Mesendoderm (in vitro differentiated cells): ENCODE data around the gene CORO6.

Experiments
- DNase-seq: peaks from one replicate; pipeline ENCODE4 v3.0.0; 2013
- H2AK5ac ChIP-seq: 2 replicates; pipeline ENCODE4 v1.6.1; 2013; ENCODE audit warnings: low read length, inconsistent platforms
- H2BK120ac ChIP-seq: 2 replicates; pipeline ENCODE4 v1.6.1; 2013; ENCODE audit warnings: low read depth, mild to moderate bottlenecking, low read length, moderate library complexity, mixed read lengths
- H2BK15ac ChIP-seq: replicated peaks from 2 replicates; pipeline ENCODE4 v1.6.1; 2013; ENCODE audit warnings: low read depth, mild to moderate bottlenecking, moderate library complexity
- H2BK5ac ChIP-seq: 2 replicates; pipeline ENCODE4 v1.6.1; 2013; ENCODE audit warnings: low read length, inconsistent platforms
- H3K18ac ChIP-seq: 2 replicates; pipeline ENCODE4 v1.6.1; 2013; ENCODE audit warnings: mild to moderate bottlenecking, low read length, mixed read lengths
- H3K23ac ChIP-seq: one replicate; pipeline ENCODE4 v1.6.1; 2013; ENCODE audit warnings: low read length
- H3K27ac ChIP-seq: 2 replicates; pipeline ENCODE4 v1.5.1; 2013; ENCODE audit warnings: low read depth, mild to moderate bottlenecking, inconsistent platforms, low read length, moderate library complexity
- H3K27me3 ChIP-seq: 2 replicates; pipeline ENCODE4 v1.6.1; 2013; ENCODE audit warnings: low read length, control low read depth, mild to moderate bottlenecking, inconsistent platforms; ENCODE audit not compliant: insufficient read depth, poor library complexity
- H3K36me3 ChIP-seq: 2 replicates; pipeline ENCODE4 v1.6.1; 2013; ENCODE audit warnings: low read length, inconsistent platforms; ENCODE audit not compliant: control insufficient read depth, insufficient read depth
- H3K4ac ChIP-seq: one replicate; pipeline ENCODE4 v1.6.1; 2013; ENCODE audit warnings: low read depth, mild to moderate bottlenecking, low read length, moderate library complexity
- H3K4me1 ChIP-seq: 2 replicates; pipeline ENCODE4 v1.6.1; 2013; ENCODE audit warnings: low read depth, low read length, inconsistent platforms; ENCODE audit not compliant: control insufficient read depth
- H3K4me2 ChIP-seq: 2 replicates; pipeline ENCODE4 v1.6.1; 2013; ENCODE audit warnings: low read length
- H3K4me3 ChIP-seq: 2 replicates; pipeline ENCODE4 v1.5.1; 2013; ENCODE audit warnings: mild to moderate bottlenecking, low read length
- H3K56ac ChIP-seq: one replicate; pipeline ENCODE4 v1.6.1; 2013; ENCODE audit warnings: low read length
- H3K79me1 ChIP-seq: 2 replicates; pipeline ENCODE4 v1.6.1; 2013; ENCODE audit warnings: low read length, inconsistent platforms
- H3K79me2 ChIP-seq: 2 replicates; pipeline ENCODE4 v1.6.1; 2013; ENCODE audit warnings: mild to moderate bottlenecking, low read length; ENCODE audit not compliant: control insufficient read depth, insufficient read depth
- H3K9ac ChIP-seq: 2 replicates; pipeline ENCODE4 v1.6.1; 2013; ENCODE audit warnings: low read length, inconsistent platforms
- H4K5ac ChIP-seq: one replicate; pipeline ENCODE4 v1.6.1; 2013; ENCODE audit warnings: low read length
- H4K8ac ChIP-seq: one replicate; pipeline ENCODE4 v1.6.1; 2013; ENCODE audit warnings: low read depth, mild to moderate bottlenecking, control low read depth, low read length, moderate library complexity
- WGBS: extraction: QIAGEN DNeasy Blood & Tissue Kit; methylation state at CpG from one replicate; pipeline ENCODE4 v1.1.7; 2013; ENCODE audit warnings: low lambda C conversion rate, missing lambda C conversion rate; ENCODE audit not compliant: insufficient coverage; ENCODE audit errors: extremely low coverage; 5-methylcytosine and 5-hydroxymethylcytosine counted together

Gene CORO6

GRCh38 chr17:29615048-29615385 lies 7.7 kb downstream of the CORO6 start:
- no peak overlapping the region for H3K4ac ChIP-seq
- H4K5ac ChIP-seq, result no peak overlapping the region
- DNase-seq, result no peak
- peak overlapping the region; percentile 54 for H3K56ac ChIP-seq
- no peaks in the 10 kb centered on the region for H3K79me1 ChIP-seq
- H3K36me3 ChIP-seq, result no peaks in the 10 kb centered on the region
- no peak overlapping the region for H2BK120ac ChIP-seq
- H4K8ac ChIP-seq, result no peak overlapping the region
- no peak overlapping the region for H3K18ac ChIP-seq
- no peaks in the 10 kb centered on the region for H3K4me1 ChIP-seq
- H3K27me3 ChIP-seq, result peaks cover 8% of the 10 kb centered on the region
- peak overlapping the region; percentile 57 for H3K4me2 ChIP-seq
- no peaks in the 10 kb centered on the region for H3K79me2 ChIP-seq
- no peak overlapping the region for H3K4me3 ChIP-seq
- no peak overlapping the region for H3K27ac ChIP-seq
- peak overlapping the region; percentile 55 for H3K9ac ChIP-seq
- WGBS, result no CpG with 5 or more reads among the region's 15 CpGs
- no peak overlapping the region for H3K23ac ChIP-seq
- no peak overlapping the region for H2AK5ac ChIP-seq
- H2BK15ac ChIP-seq, result no peak overlapping the region
- no peak overlapping the region for H2BK5ac ChIP-seq

DNA sequence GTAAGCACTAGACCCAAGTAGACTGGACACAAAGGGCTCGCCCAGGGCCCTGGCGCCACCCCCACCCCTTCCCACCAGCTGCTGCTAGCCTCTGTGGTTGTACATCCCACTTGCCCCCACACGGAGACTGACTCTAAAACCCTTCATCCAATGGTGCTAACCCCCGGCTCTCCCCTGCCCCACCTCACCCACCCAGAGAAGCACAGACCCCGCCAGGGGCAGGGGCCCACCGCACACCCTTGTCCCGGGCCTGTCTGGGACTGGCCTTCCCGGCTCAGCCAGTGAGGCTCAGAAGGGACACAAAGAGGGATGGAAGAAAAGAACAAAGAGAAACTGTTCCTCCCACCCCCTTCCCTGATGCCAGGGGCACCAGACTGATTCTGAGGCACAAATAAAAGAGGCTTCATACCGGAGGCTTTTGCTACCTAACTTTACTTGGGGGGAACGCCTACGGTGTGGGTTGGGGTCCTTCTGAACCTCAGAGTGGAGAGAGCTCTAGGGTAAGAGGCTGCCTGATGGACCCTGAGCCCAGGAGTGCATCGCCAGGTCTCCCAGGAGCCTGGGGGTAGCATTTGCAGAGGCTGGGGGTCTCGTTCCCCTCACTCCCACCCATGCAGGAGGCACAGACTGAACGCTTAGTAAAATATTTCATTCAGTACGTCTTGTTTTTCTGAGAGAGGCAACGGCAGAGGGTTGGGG lies 8.2 kb downstream of the CORO6 start:
- Histone ChIP-seq H4K5ac (no peak overlapping the region), H4K8ac (no peak overlapping the region), H3K4me2 (no peak overlapping the region), H3K4ac (no peak overlapping the region), H3K56ac (no peak overlapping the region), H3K27ac (no peak overlapping the region), H3K18ac (no peak overlapping the region), H3K4me3 (no peak overlapping the region), H3K23ac (no peak overlapping the region), H3K79me1 (no peaks in the 10 kb centered on the region), H3K27me3 (peaks cover 8% of the 10 kb centered on the region), H2BK120ac (no peak overlapping the region), H2AK5ac (no peak overlapping the region), H3K4me1 (no peaks in the 10 kb centered on the region), H3K9ac (no peak overlapping the region), H3K36me3 (no peaks in the 10 kb centered on the region), H2BK15ac (no peak overlapping the region), H3K79me2 (no peaks in the 10 kb centered on the region), H2BK5ac (no peak overlapping the region)
- no CpG with 5 or more reads among the region's 16 CpGs for WGBS
- DNase-seq, result no peak

DNA sequence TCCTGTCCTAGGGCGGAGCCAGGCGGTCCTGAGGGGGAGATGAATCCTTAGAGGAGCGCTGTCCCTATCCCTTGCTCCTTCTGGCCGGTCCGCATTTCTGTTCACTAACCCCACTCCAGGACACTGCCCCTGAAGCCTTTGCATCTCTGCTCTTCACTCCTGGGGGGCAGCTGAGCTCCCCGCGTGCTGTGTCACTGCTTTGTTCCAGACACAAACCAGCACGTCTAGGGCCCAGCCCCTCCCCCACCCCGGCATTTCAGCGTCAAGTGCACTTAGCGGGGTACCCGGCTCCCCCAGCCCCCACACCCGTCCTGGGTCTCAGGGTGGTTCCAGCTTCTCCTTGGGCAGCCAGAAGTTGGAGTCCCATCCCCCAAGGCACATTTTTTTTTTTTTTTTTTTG lies 8.9 kb downstream of the CORO6 start:
- no peak for DNase-seq
- no peaks in the 10 kb centered on the region for H3K79me1 ChIP-seq
- H2AK5ac ChIP-seq, result no peak overlapping the region
- H3K56ac ChIP-seq, result peak overlapping the region; percentile 47
- no peak overlapping the region for H2BK120ac ChIP-seq
- WGBS, result no CpG with 5 or more reads among the region's 13 CpGs
- no peaks in the 10 kb centered on the region for H3K79me2 ChIP-seq
- H3K27ac ChIP-seq, result no peak overlapping the region
- no peak overlapping the region for H3K4me3 ChIP-seq
- no peak overlapping the region for H2BK5ac ChIP-seq
- no peak overlapping the region for H3K4ac ChIP-seq
- no peaks in the 10 kb centered on the region for H3K4me1 ChIP-seq
- no peaks in the 10 kb centered on the region for H3K36me3 ChIP-seq
- peak overlapping the region; percentile 8 for H3K4me2 ChIP-seq
- no peak overlapping the region for H4K5ac ChIP-seq
- H3K9ac ChIP-seq, result peak overlapping the region; percentile 19
- H4K8ac ChIP-seq, result no peak overlapping the region
- no peak overlapping the region for H2BK15ac ChIP-seq
- H3K23ac ChIP-seq, result no peak overlapping the region
- H3K18ac ChIP-seq, result no peak overlapping the region
- H3K27me3 ChIP-seq, result peaks cover 8% of the 10 kb centered on the region

DNA sequence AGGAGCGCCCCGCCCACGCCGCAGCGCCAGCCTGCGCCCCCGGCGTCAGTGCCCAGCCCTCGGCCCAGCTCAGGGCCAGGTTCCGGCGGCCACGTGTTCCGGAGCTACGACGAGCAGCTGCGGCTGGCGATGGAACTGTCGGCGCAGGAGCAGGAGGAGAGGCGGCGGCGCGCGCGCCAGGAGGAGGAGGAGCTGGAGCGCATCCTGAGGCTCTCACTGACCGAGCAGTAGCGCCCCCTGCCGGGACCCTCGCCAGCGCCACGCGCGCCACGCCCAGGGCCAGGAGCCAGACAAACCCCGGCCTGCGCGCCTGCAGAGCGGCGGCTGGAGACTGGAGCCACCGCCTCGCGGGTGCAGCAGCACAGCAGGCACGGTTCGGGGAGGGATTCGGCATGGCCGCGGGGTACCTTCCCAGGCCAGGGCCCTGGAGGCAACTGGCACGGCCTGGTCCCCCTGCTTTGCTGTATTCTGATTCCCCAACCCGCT lies 9.3 kb downstream of the CORO6 start:
- Histone ChIP-seq H3K18ac (no peak overlapping the region), H2BK5ac (no peak overlapping the region), H3K36me3 (no peaks in the 10 kb centered on the region), H3K79me1 (no peaks in the 10 kb centered on the region), H3K56ac (peak overlapping the region; percentile 66), H3K79me2 (no peaks in the 10 kb centered on the region), H2BK15ac (no peak overlapping the region), H3K4me2 (peak overlapping the region; percentile 8), H2BK120ac (no peak overlapping the region), H3K4me3 (no peak overlapping the region), H3K27ac (no peak overlapping the region), H3K27me3 (peaks cover 8% of the 10 kb centered on the region), H4K8ac (no peak overlapping the region), H2AK5ac (no peak overlapping the region), H3K4me1 (no peaks in the 10 kb centered on the region), H3K9ac (peak overlapping the region; percentile 19), H3K4ac (no peak overlapping the region), H4K5ac (no peak overlapping the region), H3K23ac (no peak overlapping the region)
- DNase-seq, result peak; percentile 96
- WGBS, result no CpG with 5 or more reads among the region's 50 CpGs

- Histone ChIP-seq H3K18ac (no peak overlapping the region), H2AK5ac (no peak overlapping the region), H3K56ac (peak overlapping the region; percentile 66), H3K4me2 (no peak overlapping the region), H3K79me2 (no peaks in the 10 kb centered on the region), H4K5ac (no peak overlapping the region), H3K27me3 (peaks cover 8% of the 10 kb centered on the region), H3K23ac (no peak overlapping the region), H3K4me3 (no peak overlapping the region), H3K79me1 (no peaks in the 10 kb centered on the region), H4K8ac (no peak overlapping the region), H2BK120ac (no peak overlapping the region), H3K27ac (no peak overlapping the region), H3K9ac (no peak overlapping the region), H2BK15ac (no peak overlapping the region), H3K4me1 (no peaks in the 10 kb centered on the region), H3K4ac (no peak overlapping the region), H3K36me3 (no peaks in the 10 kb centered on the region), H2BK5ac (no peak overlapping the region)
- WGBS, result no CpG with 5 or more reads among the region's 85 CpGs
- DNase-seq, result no peak
Observed at GRCh38 chr17:29612404-29613280, 10.1 kb downstream of the CORO6 start.
